ENCODE data around the gene FASN. TPM values are rescaled to one million over a fixed set of nuclear protein-coding genes. Genes with fewer than 3 reads are reported as not detected.

FASN gene
- total and polyA plus RNA-seq, 2 of the 13 experiments (the other 11 are each of a cell fraction or from before 2014, with no cell fraction given) = 51.7 to 101 TPM

- TF ChIP-seq ZHX2 (IDR thresholded peaks at IDR 0.05; ENCODE audit: low read depth) (no peak), ZHX2 (CRISPR knock-in tag; IDR thresholded peaks at IDR 0.05; ENCODE audit: borderline replicate concordance) (no peak), RBFOX2 (IDR thresholded peaks at IDR 0.05; ENCODE audit: low read depth, low read length) (peak; percentile 28; the same call in 1 of the 2 replicates), MXD1 (CRISPR knock-in tag; IDR thresholded peaks at IDR 0.05) (peak; percentile 25; the same call in 1 of the 2 replicates), GTF2F1 (IDR thresholded peaks at IDR 0.05; ENCODE audit: low read length) (no peak), CHCHD3 (CRISPR knock-in tag; IDR thresholded peaks at IDR 0.05) (0 out of 2 replicates have a peak, but pooled peaks have one; percentile 57), ZNF549 (CRISPR knock-in tag; IDR thresholded peaks at IDR 0.05) (no peak), TOPORS (CRISPR knock-in tag; IDR thresholded peaks at IDR 0.05) (0 out of 2 replicates have a peak, but pooled peaks have one; percentile 31), ZBTB42 (CRISPR knock-in tag; IDR thresholded peaks at IDR 0.05) (0 out of 2 replicates have a peak, but pooled peaks have one; percentile 1), DBP (CRISPR knock-in tag; IDR thresholded peaks at IDR 0.05; ENCODE audit: not compliant biosample characterization) (no peak), TIGD3 (CRISPR knock-in tag; IDR thresholded peaks at IDR 0.05; ENCODE audit: borderline replicate concordance) (no peak), ZNF550 (CRISPR knock-in tag; IDR thresholded peaks at IDR 0.05; ENCODE audit: borderline replicate concordance) (0 out of 2 replicates have a peak, but pooled peaks have one; percentile 23), ZBTB46 (CRISPR knock-in tag; IDR thresholded peaks at IDR 0.05; ENCODE audit: borderline replicate concordance) (no peak), HOXA7 (CRISPR knock-in tag; IDR thresholded peaks at IDR 0.05) (0 out of 2 replicates have a peak, but pooled peaks have one; percentile 43), ZBTB34 (CRISPR knock-in tag; IDR thresholded peaks at IDR 0.05) (0 out of 2 replicates have a peak, but pooled peaks have one; percentile 11), ATAD3A (CRISPR knock-in tag; IDR thresholded peaks at IDR 0.05) (no peak)
Observed at GRCh38 chr17:82055965-82056728, 41.9 kb downstream of the FASN start (continued).

Data from HepG2 (cell line).